Measurements from ENCODE around the gene HELZ.

- TF ChIP-seq CTCF (IDR thresholded peaks at IDR 0.05; ENCODE audit: low read length) (no peak), EZH2 (IDR thresholded peaks at IDR 0.05; ENCODE audit: borderline replicate concordance, low read length) (no peak)
These were observed 17.5 kb downstream of the HELZ start for GRCh38 chr17:67227488-67227887.

Data from OCI-LY1 (cell line).